MCF 10A (cell line): ENCODE data around the gene WFS1. TPM values are rescaled to one million over a fixed set of nuclear protein-coding genes. Genes with fewer than 3 reads are reported as not detected.

Experiments used
- BruUV-seq: library from RNA; stranded (reverse); fragments of 400-500 nt; replicated peaks from 2 replicates; lab custom pipeline; 2021; lab: Mats Ljungman, UMichigan
- CTCF ChIA-PET: fragments of 300-600 bp; sonication (Branson Sonifier 250); formaldehyde crosslinking; extraction: SDS; loops from one replicate; lab custom pipeline; 2021; ENCODE audit warnings: antibody characterized with exemption, inconsistent platforms; lab: Yijun Ruan, JAX
- POLR2A ChIA-PET: fragments of 300-600, 350-650 bp; sonication (Branson Sonifier 250); formaldehyde crosslinking; extraction: SDS; loops from one replicate; lab custom pipeline; 2020; ENCODE audit warnings: antibody characterized with exemption, inconsistent platforms; lab: Yijun Ruan, JAX
- DNase-seq: peaks from one replicate; pipeline ENCODE4 v3.0.0-alpha.2; 2018; ENCODE audit not compliant: unreplicated experiment
- H3K27ac Mint-ChIP-seq: one replicate; pipeline ENCODE4 v1.8.0; 2022; ENCODE audit warnings: mild to moderate bottlenecking, low read depth, mixed read lengths; ENCODE audit not compliant: unreplicated experiment
- H3K27me3 Mint-ChIP-seq: one replicate; pipeline ENCODE4 v1.8.0; 2022; ENCODE audit warnings: mixed read lengths; ENCODE audit not compliant: insufficient read depth, unreplicated experiment
- H3K36me3 Mint-ChIP-seq: one replicate; pipeline ENCODE4 v1.8.0; 2022; ENCODE audit warnings: mild to moderate bottlenecking, moderate library complexity, mixed read lengths; ENCODE audit not compliant: insufficient read depth, unreplicated experiment
- H3K4me1 Mint-ChIP-seq: one replicate; pipeline ENCODE4 v1.8.0; 2022; ENCODE audit warnings: mixed read lengths; ENCODE audit not compliant: insufficient read depth, unreplicated experiment
- H3K4me3 Mint-ChIP-seq: one replicate; pipeline ENCODE4 v1.8.0; 2022; ENCODE audit warnings: mild to moderate bottlenecking, moderate library complexity, mixed read lengths; ENCODE audit not compliant: unreplicated experiment
- H3K9me3 Mint-ChIP-seq: one replicate; pipeline ENCODE4 v1.8.0; 2022; ENCODE audit warnings: mixed read lengths; ENCODE audit not compliant: unreplicated experiment
- intact Hi-C: fragments of 100-400 bp; cut with micrococcal nuclease; formaldehyde crosslinking; loops from 2 replicates; pipeline ENCODE4 v1.14.1; 2022
- total RNA-seq: library from RNA; stranded (reverse); gene quantifications from 2 replicates; pipeline ENCODE4 v1.2.3, GENCODE V29; 2022
- TF ChIP-seq, protein P1 (sequence below): fragments of 200-600 bp; IDR thresholded peaks from one replicate; pipeline ENCODE4 v1.8.0; 2022; ENCODE audit warnings: antibody characterized with exemption, mild to moderate bottlenecking; ENCODE audit not compliant: unreplicated experiment

WFS1 gene
- total RNA-seq, 1 experiment from 2014 or later = 41.7 TPM

- no peaks in the 10 kb centered on the region for H3K36me3 Mint-ChIP-seq
- TF ChIP-seq, protein P1, sequence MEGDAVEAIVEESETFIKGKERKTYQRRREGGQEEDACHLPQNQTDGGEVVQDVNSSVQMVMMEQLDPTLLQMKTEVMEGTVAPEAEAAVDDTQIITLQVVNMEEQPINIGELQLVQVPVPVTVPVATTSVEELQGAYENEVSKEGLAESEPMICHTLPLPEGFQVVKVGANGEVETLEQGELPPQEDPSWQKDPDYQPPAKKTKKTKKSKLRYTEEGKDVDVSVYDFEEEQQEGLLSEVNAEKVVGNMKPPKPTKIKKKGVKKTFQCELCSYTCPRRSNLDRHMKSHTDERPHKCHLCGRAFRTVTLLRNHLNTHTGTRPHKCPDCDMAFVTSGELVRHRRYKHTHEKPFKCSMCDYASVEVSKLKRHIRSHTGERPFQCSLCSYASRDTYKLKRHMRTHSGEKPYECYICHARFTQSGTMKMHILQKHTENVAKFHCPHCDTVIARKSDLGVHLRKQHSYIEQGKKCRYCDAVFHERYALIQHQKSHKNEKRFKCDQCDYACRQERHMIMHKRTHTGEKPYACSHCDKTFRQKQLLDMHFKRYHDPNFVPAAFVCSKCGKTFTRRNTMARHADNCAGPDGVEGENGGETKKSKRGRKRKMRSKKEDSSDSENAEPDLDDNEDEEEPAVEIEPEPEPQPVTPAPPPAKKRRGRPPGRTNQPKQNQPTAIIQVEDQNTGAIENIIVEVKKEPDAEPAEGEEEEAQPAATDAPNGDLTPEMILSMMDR = no peak
- H3K4me1 Mint-ChIP-seq = peaks cover 26% of the 10 kb centered on the region
- no TSS peak for BruUV-seq
- DNase-seq = no peak
- H3K27ac Mint-ChIP-seq = no peak overlapping the region
- POLR2A ChIA-PET = no interaction called here
- H3K9me3 Mint-ChIP-seq = no peaks in the 10 kb centered on the region
- CTCF ChIA-PET = interaction anchor here (0.6 to 4.2 kb wide), 6 partner anchors 10 to 60 kb away, joined by 3 to 22 read pairs (median 4); no protein-coding TSS in a partner anchor
- no peaks in the 10 kb centered on the region for H3K27me3 Mint-ChIP-seq
- intact Hi-C loops = no loop called here
- H3K4me3 Mint-ChIP-seq = peak overlapping the region; percentile 31
Measured at GRCh38 chr4:6273661-6273990, 4.0 kb downstream of the WFS1 start.

- H3K9me3 Mint-ChIP-seq = no peaks in the 10 kb centered on the region
- ChIA-PET POLR2A (no interaction called here), CTCF (interaction anchor here (0.6 to 2.6 kb wide), 3 partner anchors 56 to 1404 kb away, joined by 3 to 7 read pairs (median 3); no protein-coding TSS in a partner anchor)
- no peak overlapping the region for H3K4me3 Mint-ChIP-seq
- DNase-seq = no peak
- H3K27me3 Mint-ChIP-seq = no peaks in the 10 kb centered on the region
- peaks cover 21% of the 10 kb centered on the region for H3K4me1 Mint-ChIP-seq
- intact Hi-C loops = no loop called here
- TF ChIP-seq, protein P1 = no peak
- H3K36me3 Mint-ChIP-seq = no peaks in the 10 kb centered on the region
- BruUV-seq = no TSS peak
- H3K27ac Mint-ChIP-seq = no peak overlapping the region
Measured at GRCh38 chr4:6275351-6275750, 5.7 kb downstream of the WFS1 start.

DNA sequence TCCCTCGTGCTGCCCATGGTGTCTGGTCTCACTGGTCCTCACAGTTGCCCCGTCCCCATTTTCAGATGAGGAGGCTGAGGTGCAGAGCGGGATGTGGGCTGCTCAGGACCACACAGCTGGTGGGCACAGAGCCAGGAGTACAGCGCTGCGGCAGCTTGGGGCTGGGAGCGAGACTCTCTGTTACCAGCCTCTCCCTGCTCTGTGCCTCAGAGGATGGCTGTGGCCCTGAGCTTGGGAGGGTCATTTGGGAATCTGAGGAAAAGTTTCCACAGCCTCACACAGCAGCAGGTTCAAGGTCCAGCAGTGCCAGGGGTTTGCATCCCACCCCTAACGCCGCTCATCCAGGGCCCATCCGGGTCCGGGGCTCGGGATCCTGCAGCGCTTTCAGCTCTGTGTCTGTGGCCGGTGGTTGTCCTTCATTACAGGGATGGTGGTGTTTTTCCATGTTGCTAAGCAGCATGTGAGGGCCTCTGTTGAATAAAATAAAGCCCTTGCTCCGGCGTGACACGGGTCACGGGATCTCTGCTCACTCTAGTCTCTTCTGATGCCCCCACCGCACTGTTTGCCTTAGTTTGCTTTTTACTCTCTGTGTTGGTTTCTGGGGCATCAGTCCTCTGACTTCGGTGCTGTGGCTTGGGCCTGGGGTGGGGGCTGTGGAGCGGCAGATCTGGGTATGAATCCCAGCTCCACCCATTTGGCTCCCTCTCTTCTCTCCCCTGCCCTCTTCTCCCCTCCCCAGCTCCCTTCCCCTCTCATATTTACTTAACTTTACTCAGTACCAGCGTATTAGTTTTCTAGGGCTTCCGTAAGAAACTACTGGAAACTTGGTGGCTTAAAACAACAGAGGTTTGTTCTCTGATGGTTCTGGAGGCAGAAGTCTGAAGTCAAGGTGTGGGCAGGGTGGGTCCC, 6.5 kb downstream of the WFS1 start:
- BruUV-seq = no TSS peak
- no peak for DNase-seq
- TF ChIP-seq, protein P1 = no peak
- Mint-ChIP-seq H3K4me3 (no peak overlapping the region), H3K4me1 (peaks cover 21% of the 10 kb centered on the region), H3K9me3 (no peaks in the 10 kb centered on the region), H3K27ac (no peak overlapping the region), H3K27me3 (no peaks in the 10 kb centered on the region), H3K36me3 (no peaks in the 10 kb centered on the region)
- CTCF ChIA-PET = interaction anchor here (0.6 to 1.1 kb wide), 2 partner anchors 25 to 1405 kb away, joined by 3 to 4 read pairs; no protein-coding TSS in a partner anchor
- intact Hi-C loops = no loop called here
- POLR2A ChIA-PET = no interaction called here

DNA sequence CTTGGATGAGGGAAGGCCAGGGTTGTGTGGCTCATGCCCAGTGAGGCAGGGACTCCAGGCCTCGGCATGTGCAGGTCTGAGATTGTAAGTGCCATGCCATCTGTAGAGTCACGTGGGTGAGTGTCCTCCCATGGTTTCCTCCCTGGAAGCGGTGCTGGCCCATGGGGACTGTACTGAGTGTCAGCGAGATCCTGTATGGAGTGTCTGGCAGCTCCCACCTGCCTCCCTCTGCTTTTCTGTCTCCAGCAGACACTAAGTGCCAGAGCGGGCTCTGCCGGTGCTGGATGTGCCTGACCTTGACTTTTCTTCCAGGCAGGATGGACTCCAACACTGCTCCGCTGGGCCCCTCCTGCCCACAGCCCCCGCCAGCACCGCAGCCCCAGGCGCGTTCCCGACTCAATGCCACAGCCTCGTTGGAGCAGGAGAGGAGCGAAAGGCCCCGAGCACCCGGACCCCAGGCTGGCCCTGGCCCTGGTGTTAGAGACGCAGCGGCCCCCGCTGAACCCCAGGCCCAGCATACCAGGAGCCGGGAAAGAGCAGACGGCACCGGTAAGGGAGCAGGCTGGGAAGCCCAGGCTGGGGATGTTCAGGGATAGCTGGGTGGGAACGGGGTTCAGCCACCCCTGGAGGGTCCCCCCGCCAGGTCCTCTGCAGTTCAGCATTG, 7.6 kb downstream of the WFS1 start:
- TF ChIP-seq, protein P1 = no peak
- ChIA-PET POLR2A (interaction anchor here (0.9 kb wide), 1 partner anchor 121 kb away, joined by 3 read pairs; no protein-coding TSS in a partner anchor), CTCF (interaction anchor here (0.8 to 1.7 kb wide), 2 partner anchors 17 to 50 kb away, joined by 3 to 6 read pairs; no protein-coding TSS in a partner anchor)
- H3K27me3 Mint-ChIP-seq = no peaks in the 10 kb centered on the region
- no peak for DNase-seq
- no peaks in the 10 kb centered on the region for H3K9me3 Mint-ChIP-seq
- H3K4me3 Mint-ChIP-seq = no peak overlapping the region
- no TSS peak for BruUV-seq
- H3K27ac Mint-ChIP-seq = no peak overlapping the region
- peaks cover 14% of the 10 kb centered on the region for H3K4me1 Mint-ChIP-seq
- no peaks in the 10 kb centered on the region for H3K36me3 Mint-ChIP-seq
- intact Hi-C loops = no loop called here
